ENCODE data around the gene RFC1. TPM values are rescaled to one million over a fixed set of nuclear protein-coding genes. Genes with fewer than 3 reads are reported as not detected.

RFC1 gene
- total and polyA plus RNA-seq, 9 of the 15 experiments (the other 6 are each of a cell fraction or from before 2014, with no cell fraction given): 16.8 to 85.6 (median 45.2) TPM

- TF ChIP-seq ZBTB49 (CRISPR knock-in tag; IDR thresholded peaks at IDR 0.05; ENCODE audit: borderline replicate concordance) (peak; percentile 96), ZNF3 (CRISPR knock-in tag; IDR thresholded peaks at IDR 0.05) (no peak), FOXJ3 (CRISPR knock-in tag; IDR thresholded peaks at IDR 0.05) (no peak), NFATC3 (IDR thresholded peaks at IDR 0.05) (no peak), KAT8 (IDR thresholded peaks at IDR 0.05; ENCODE audit: low read depth) (no peak), ZNF324 (CRISPR knock-in tag; IDR thresholded peaks at IDR 0.05) (no peak), FOXJ2 (tag; IDR thresholded peaks at IDR 0.05) (0 out of 2 replicates have a peak, but pooled peaks have one; percentile 18), SPI1 (IDR thresholded peaks at IDR 0.05; ENCODE audit: borderline replicate concordance, low read depth, low read length) (peak; percentile 46; the same call in 1 of the 2 replicates), STAT5B (CRISPR knock-in tag; IDR thresholded peaks at IDR 0.05) (no peak), ETS2 (tag; IDR thresholded peaks at IDR 0.05; ENCODE audit: borderline replicate concordance, poor library complexity, severe bottlenecking) (no peak), HDGF (IDR thresholded peaks at IDR 0.05) (no peak), HMG20A (CRISPR knock-in tag; conservative IDR thresholded peaks at IDR 0.05) (no peak), ARID1B (IDR thresholded peaks at IDR 0.05) (peak; percentile 48; the same call in 1 of the 2 replicates), TFAP4 (CRISPR knock-in tag; IDR thresholded peaks at IDR 0.05; ENCODE audit: borderline replicate concordance) (peak; percentile 96), E2F8 (IDR thresholded peaks at IDR 0.05; ENCODE audit: low read depth, partially characterized antibody) (peak; percentile 97), POLR2B (IDR thresholded peaks at IDR 0.05; ENCODE audit: low read depth, partially characterized antibody) (peak; percentile 73), RNF219 (CRISPR knock-in tag; IDR thresholded peaks at IDR 0.05) (no peak), ELF2 (CRISPR knock-in tag; IDR thresholded peaks at IDR 0.05) (peak; percentile 62; the same call in 1 of the 2 replicates), ZNF830 (CRISPR knock-in tag; IDR thresholded peaks at IDR 0.05) (no peak), THRAP3 (IDR thresholded peaks at IDR 0.05; ENCODE audit: borderline replicate concordance) (no peak)
Observed at GRCh38 chr4:39365830-39366771, at the start of gene RFC1 (continued).
